ENCODE results near the gene PICK1. TPM values are rescaled to one million over a fixed set of nuclear protein-coding genes. Genes with fewer than 3 reads are reported as not detected.

Gene PICK1
- polyA plus RNA-seq, 1 donor = 12.8 TPM

GRCh38 chr22:38049812-38050619 lies 7.2 kb upstream of the PICK1 start:
- DNase-seq = no peak

DNA sequence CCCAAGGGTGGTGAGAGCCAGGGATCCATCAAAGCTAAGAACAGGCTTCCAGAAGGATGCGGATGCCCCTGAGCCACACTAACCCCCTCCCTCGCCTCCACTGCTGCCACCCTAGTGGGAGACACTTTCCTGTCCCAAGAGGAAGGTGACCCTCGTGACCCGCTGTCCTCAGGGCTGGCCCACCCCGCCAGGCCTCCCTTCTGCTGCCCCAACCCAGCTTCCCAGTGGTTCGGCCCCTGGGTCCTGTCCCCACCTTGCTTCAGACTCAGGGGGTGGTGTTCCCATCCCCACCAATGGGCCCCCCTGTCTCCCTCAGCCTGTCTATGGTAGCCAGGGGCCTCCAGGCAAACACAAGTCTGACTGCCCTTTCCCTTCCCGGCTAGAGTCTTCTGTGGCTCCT lies 6.5 kb upstream of the PICK1 start:
- no peak for DNase-seq

DNA sequence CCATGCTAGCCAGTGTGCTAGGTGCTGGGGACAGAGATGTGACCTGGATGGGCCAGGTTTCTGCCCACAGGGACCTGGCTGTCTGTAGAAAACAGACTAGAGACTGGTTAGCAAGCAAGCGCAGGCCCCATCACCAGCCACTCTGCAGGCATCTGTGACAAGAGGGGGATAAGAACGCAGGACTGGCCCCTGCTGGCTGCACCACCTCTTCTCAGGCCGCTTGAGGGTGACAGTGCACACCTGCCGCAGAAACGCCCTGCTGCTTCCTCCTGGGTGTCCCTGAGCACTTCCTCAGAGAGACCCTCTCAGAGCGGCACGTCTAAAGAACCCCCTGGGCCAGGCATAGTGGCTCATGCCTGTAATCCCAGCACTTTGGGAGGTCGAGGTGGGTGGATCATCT lies 5.9 kb upstream of the PICK1 start:
- no peak for DNase-seq

- DNase-seq = peak; percentile 81
Observed at GRCh38 chr22:38051900-38052862, 5.0 kb upstream of the PICK1 start.

GRCh38 chr22:38062791-38063190 lies 5.6 kb downstream of the PICK1 start:
- no peak for DNase-seq

- no peak for DNase-seq
Observed at GRCh38 chr22:38065539-38065938, 8.3 kb downstream of the PICK1 start.

DNA sequence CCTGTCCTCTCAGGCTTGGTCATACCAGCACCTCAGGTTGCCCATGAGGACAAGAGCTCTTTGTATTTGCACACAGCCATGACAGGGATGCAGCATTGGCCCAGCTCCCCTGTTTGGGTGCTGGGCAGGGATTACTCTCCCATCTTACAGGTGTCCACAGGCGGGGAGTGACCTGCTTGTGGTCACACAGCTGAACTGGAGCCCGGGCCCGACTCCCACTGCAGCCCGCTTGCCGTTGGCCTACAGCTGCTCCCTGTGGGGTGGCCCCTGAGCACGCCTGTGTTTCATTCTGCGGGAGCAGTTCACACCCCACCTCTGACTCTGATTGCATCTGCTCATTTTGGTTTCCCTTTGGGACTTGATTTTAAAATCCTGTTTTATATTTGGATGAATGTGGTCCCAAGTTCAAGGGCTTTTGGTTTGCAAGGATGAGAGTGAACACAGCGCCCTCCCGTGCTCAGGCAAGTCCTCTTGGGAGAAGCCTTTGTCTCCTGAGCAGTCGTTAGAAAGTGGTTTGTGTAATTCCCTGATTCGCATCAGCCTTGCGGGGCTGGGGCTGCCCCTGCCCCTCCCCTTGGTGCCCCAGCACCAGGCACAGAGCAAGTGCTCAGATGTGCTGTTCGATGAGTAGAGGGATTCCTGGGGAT lies 9.3 kb downstream of the PICK1 start:
- no peak for DNase-seq

DNA sequence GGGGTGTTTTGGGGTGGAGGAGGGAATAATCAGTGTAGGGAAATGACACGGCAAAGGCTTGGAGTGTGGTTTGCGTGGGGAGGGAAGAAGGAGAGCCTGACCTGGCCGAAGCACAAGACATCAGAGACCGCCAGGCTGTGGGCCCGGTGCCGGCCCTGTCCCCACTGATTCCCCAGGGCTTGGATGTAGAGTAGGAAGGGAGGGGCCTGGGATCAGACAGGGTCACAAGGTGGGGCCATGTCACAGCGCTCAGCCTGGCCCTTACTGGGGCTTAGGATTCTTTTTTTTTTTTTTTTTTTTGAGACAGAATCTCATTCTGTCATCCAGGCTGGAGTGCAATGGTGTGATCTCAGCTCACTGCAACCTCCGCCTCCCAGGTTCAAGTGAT lies 9.8 kb downstream of the PICK1 start:
- no peak for DNase-seq

- no peak for DNase-seq
Observed at GRCh38 chr22:38067761-38068360, 10.7 kb downstream of the PICK1 start.

- DNase-seq = no peak
Observed at GRCh38 chr22:38068641-38069371, 11.6 kb downstream of the PICK1 start.

- peak; percentile 50 for DNase-seq
Observed at GRCh38 chr22:38069372-38070249, 12.4 kb downstream of the PICK1 start.

- DNase-seq = no peak
Observed at GRCh38 chr22:38070250-38070921, 13.2 kb downstream of the PICK1 start.

DNA sequence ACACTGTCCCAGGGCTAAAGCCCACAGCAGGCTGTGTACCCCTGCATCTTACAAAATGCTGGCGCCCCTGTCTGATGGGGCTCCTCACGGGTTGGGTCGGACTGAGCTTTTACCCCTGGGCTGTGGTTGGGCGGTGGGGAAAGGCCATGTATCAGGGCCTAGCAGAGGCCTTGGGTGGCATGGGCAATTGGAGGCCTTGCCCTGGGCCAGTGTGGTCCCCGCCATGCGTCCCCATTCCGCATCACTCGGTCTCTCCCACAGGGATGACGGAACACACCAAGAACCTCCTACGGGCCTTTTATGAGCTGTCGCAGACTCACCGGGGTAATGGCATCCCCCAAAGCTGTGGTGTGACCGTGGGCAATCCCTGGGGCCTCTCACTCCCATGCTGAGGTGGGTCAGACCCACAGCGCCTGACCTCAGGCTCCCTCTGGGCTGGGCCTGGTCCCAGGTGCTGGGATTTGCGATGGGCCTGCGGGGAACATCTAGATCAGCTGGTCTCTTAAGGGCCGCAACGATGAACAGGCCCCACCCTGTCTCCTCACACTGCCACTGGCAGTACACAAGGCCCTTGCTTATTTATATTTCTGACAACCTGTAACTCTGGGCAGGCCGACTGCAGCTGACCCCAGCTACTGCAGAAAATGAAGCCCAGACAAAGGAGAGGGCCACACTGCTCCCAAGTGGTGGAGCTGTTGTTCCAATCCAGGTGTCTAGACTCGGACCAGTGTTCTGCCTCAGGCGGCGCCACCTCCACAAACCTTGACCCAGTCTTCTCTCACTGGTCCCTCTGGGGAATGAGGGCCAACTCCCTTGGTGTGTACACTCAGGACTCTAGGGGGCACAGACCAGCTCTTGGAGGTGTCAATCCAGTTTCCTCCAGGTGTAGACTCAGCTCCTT lies 14.5 kb downstream of the PICK1 start:
- DNase-seq = no peak

GRCh38 chr22:38072322-38073149 lies 15.3 kb downstream of the PICK1 start:
- no peak for DNase-seq

GRCh38 chr22:38073150-38074130 lies 16.2 kb downstream of the PICK1 start:
- no peak for DNase-seq

DNA sequence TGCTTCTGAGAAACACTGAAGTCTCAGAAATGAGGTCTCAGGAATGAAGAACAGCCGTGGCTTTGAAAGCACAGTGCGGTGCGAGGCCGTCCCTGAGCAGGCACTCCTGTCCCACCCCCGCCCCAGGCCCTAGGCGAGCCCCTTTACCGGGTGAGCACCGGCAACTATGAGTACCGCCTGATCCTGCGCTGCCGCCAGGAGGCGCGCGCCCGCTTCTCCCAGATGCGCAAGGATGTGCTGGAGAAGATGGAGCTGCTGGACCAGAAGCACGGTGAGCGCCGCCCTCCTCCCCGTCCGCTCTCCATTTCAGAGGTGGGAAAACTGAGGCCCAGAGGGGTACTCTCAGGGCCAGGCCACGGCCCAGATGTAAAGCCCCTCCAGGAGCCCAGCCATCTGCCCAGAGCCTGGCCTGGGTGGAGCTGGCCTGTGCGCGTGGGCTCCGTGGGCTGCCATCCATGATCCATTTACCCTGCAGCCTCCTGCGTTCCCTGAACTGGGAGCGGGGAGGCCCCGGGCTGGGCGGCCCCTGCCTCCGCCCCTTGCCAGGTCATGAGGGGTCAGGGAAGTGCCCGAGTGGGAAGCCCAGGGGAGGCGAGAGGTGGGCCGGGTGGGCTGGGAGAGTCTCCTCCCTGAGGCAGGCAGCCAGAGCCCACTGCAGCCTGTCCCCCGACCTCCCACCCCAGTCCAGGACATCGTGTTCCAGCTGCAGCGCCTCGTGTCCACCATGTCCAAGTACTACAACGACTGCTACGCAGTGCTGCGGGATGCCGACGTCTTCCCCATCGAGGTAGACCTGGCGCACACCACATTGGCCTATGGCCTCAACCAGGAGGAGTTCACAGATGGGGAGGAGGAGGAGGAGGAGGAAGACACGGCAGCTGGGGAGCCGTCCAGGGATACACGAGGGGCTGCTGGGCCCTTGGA lies 17.2 kb downstream of the PICK1 start:
- no peak for DNase-seq
